ENCODE measurements around the gene MBOAT1. TPM values are rescaled to one million over a fixed set of nuclear protein-coding genes. Genes with fewer than 3 reads are reported as not detected.

The MBOAT1 gene
- polyA plus RNA-seq, 1 of the 3 experiments (the other 2 are of a cell fraction) = 3.0 TPM

DNA sequence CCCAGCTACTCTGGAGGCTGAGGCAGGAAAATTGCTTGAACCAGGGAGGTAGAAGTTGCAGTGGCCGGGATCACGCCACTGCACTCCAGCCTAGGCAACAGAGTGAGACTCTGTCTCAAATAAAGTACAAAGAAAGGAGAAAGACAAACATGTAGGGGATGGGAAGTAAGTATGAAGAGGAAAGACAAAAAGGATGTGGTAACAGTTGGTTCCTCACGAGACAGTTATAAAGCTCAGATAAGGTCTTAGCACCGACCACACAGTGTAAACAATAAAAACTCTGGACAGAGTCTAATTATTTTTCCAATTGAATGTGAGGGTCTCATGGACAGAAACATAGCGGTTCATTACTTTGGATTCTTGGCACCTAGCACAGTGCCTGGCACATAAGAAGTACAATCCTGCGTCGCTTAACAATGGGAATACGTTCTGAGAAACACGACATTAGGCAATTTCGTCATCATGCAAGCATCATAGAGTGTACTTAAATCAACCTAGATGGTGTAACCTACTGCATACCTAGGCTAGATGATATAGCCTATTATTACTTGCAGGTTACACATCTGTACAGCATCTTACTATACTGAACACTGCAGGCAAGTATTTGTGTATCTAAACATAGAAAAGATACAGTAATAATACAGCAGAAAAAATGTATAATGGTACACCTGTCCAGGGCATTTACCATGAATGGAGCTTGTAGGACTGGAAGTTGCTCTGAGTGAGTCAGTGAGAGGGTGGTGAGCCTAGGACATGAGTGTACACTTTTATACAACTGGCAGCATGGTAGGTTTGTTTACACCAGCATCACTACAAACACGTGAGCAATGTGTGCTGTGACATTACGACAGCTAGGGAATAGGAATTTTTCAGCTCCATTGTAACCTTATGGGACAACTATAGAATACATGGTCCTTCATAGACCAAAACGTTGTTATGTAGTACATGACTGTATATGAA, 38.2 kb downstream of the MBOAT1 start:
- no peak for DNase-seq
- Histone ChIP-seq H3K4me1 (ENCODE audit: control insufficient read depth in 1 of 2, insufficient read depth in 2 of 2, low read depth in 1 of 2, low read length in 1 of 2) (no peaks in the 10 kb centered on the region), H3K9ac (no peak overlapping the region), H3F3A (replicated peaks; ENCODE audit: insufficient read depth) (no peaks in the 10 kb centered on the region), H3K36me3 (replicated peaks in 1 of 2; ENCODE audit: control insufficient read depth in 1 of 2, insufficient read depth in 2 of 2, low read length in 1 of 2) (no peaks in the 10 kb centered on the region), H3K9me3 (no peaks in the 10 kb centered on the region), H3K4me3 (ENCODE audit: low read depth in 2 of 2, low read length in 1 of 2) (no peak overlapping the region), H3K27me3 (ENCODE audit: insufficient read depth) (no peaks in the 10 kb centered on the region), H3K4me2 (no peak overlapping the region), H3K79me2 (ENCODE audit: insufficient read depth) (no peaks in the 10 kb centered on the region), H3K27ac (ENCODE audit: low read depth in 2 of 2, low read length in 1 of 2) (no peak overlapping the region), H3K9me2 (no peaks in the 10 kb centered on the region), H2AFZ (ENCODE audit: low read depth) (no peak overlapping the region), H4K20me1 (ENCODE audit: insufficient read depth) (no peaks in the 10 kb centered on the region)
- WGBS (ENCODE audit: low lambda C conversion rate) = 89% methylated on average over 13 of the region's 13 CpGs
- TF ChIP-seq, protein P1, sequence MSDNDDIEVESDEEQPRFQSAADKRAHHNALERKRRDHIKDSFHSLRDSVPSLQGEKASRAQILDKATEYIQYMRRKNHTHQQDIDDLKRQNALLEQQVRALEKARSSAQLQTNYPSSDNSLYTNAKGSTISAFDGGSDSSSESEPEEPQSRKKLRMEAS (IDR thresholded peaks at IDR 0.05; ENCODE audit: low read depth) = no peak
- TF ChIP-seq, protein P2, sequence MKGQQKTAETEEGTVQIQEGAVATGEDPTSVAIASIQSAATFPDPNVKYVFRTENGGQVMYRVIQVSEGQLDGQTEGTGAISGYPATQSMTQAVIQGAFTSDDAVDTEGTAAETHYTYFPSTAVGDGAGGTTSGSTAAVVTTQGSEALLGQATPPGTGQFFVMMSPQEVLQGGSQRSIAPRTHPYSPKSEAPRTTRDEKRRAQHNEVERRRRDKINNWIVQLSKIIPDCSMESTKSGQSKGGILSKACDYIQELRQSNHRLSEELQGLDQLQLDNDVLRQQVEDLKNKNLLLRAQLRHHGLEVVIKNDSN (IDR thresholded peaks at IDR 0.05; ENCODE audit: borderline replicate concordance, low read depth) = no peak
- TF ChIP-seq GATA2 (CRISPR knock-in tag; IDR thresholded peaks at IDR 0.05) = no peak
- TF ChIP-seq, protein P3, sequence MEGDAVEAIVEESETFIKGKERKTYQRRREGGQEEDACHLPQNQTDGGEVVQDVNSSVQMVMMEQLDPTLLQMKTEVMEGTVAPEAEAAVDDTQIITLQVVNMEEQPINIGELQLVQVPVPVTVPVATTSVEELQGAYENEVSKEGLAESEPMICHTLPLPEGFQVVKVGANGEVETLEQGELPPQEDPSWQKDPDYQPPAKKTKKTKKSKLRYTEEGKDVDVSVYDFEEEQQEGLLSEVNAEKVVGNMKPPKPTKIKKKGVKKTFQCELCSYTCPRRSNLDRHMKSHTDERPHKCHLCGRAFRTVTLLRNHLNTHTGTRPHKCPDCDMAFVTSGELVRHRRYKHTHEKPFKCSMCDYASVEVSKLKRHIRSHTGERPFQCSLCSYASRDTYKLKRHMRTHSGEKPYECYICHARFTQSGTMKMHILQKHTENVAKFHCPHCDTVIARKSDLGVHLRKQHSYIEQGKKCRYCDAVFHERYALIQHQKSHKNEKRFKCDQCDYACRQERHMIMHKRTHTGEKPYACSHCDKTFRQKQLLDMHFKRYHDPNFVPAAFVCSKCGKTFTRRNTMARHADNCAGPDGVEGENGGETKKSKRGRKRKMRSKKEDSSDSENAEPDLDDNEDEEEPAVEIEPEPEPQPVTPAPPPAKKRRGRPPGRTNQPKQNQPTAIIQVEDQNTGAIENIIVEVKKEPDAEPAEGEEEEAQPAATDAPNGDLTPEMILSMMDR (IDR thresholded peaks at IDR 0.05) = no peak
- TF ChIP-seq, protein P4, sequence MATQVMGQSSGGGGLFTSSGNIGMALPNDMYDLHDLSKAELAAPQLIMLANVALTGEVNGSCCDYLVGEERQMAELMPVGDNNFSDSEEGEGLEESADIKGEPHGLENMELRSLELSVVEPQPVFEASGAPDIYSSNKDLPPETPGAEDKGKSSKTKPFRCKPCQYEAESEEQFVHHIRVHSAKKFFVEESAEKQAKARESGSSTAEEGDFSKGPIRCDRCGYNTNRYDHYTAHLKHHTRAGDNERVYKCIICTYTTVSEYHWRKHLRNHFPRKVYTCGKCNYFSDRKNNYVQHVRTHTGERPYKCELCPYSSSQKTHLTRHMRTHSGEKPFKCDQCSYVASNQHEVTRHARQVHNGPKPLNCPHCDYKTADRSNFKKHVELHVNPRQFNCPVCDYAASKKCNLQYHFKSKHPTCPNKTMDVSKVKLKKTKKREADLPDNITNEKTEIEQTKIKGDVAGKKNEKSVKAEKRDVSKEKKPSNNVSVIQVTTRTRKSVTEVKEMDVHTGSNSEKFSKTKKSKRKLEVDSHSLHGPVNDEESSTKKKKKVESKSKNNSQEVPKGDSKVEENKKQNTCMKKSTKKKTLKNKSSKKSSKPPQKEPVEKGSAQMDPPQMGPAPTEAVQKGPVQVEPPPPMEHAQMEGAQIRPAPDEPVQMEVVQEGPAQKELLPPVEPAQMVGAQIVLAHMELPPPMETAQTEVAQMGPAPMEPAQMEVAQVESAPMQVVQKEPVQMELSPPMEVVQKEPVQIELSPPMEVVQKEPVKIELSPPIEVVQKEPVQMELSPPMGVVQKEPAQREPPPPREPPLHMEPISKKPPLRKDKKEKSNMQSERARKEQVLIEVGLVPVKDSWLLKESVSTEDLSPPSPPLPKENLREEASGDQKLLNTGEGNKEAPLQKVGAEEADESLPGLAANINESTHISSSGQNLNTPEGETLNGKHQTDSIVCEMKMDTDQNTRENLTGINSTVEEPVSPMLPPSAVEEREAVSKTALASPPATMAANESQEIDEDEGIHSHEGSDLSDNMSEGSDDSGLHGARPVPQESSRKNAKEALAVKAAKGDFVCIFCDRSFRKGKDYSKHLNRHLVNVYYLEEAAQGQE (IDR thresholded peaks at IDR 0.05; ENCODE audit: low read depth, low read length) = no peak
- no peak for TF ChIP-seq EZH2phosphoT487 (IDR thresholded peaks at IDR 0.05; ENCODE audit: borderline replicate concordance, low read depth)
- TF ChIP-seq JUND (IDR thresholded peaks at IDR 0.05) = no peak
- no peak for TF ChIP-seq NFIC (IDR thresholded peaks at IDR 0.05; ENCODE audit: borderline replicate concordance)
- no peak for TF ChIP-seq EP300 (IDR thresholded peaks at IDR 0.05; ENCODE audit: borderline replicate concordance in 1 of 2, low read depth in 1 of 2, low read length in 1 of 2)
- TF ChIP-seq RCOR1 (IDR thresholded peaks at IDR 0.05; ENCODE audit: low read length) = no peak
- TF ChIP-seq ELF1 (IDR thresholded peaks at IDR 0.05) = no peak
- TF ChIP-seq, protein P5, sequence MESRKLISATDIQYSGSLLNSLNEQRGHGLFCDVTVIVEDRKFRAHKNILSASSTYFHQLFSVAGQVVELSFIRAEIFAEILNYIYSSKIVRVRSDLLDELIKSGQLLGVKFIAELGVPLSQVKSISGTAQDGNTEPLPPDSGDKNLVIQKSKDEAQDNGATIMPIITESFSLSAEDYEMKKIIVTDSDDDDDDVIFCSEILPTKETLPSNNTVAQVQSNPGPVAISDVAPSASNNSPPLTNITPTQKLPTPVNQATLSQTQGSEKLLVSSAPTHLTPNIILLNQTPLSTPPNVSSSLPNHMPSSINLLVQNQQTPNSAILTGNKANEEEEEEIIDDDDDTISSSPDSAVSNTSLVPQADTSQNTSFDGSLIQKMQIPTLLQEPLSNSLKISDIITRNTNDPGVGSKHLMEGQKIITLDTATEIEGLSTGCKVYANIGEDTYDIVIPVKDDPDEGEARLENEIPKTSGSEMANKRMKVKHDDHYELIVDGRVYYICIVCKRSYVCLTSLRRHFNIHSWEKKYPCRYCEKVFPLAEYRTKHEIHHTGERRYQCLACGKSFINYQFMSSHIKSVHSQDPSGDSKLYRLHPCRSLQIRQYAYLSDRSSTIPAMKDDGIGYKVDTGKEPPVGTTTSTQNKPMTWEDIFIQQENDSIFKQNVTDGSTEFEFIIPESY (IDR thresholded peaks at IDR 0.05; ENCODE audit: borderline replicate concordance, low read depth) = no peak
- TF ChIP-seq POLR2AphosphoS5 (IDR thresholded peaks at IDR 0.05; ENCODE audit: low read depth, low read length) = no peak
- TF ChIP-seq FOXM1 (IDR thresholded peaks at IDR 0.05; ENCODE audit: low read depth) = no peak
- TF ChIP-seq CHD2 (IDR thresholded peaks at IDR 0.05; ENCODE audit: low read length, partially characterized antibody) = no peak
- no peak for TF ChIP-seq SMC3 (IDR thresholded peaks at IDR 0.05; ENCODE audit: low read depth, low read length)
- TF ChIP-seq RFX5 (IDR thresholded peaks at IDR 0.05; ENCODE audit: low read length) = no peak
- TF ChIP-seq FOXJ3 (CRISPR knock-in tag; IDR thresholded peaks at IDR 0.05) = no peak
- POLR2A ChIA-PET = no interaction called here
- CTCF ChIA-PET = no interaction called here

Data from SK-N-SH (cell line).